Chondrocyte (in vitro differentiated cells): ENCODE data around the gene DPP10. TPM values are rescaled to one million over a fixed set of nuclear protein-coding genes. Genes with fewer than 3 reads are reported as not detected.

Experiments
- DNase-seq: peaks from one replicate; pipeline ENCODE4 v3.0.0; 2021; ENCODE audit warnings: mixed read lengths, low spot score
- H3K27ac Mint-ChIP-seq: one replicate; pipeline ENCODE4 v1.8.0; 2021; ENCODE audit warnings: mild to moderate bottlenecking, moderate library complexity, mixed read lengths; ENCODE audit not compliant: unreplicated experiment
- H3K27me3 Mint-ChIP-seq: 2 replicates; pipeline ENCODE4 v1.8.0; 2021; ENCODE audit warnings: low read depth, mixed read lengths
- H3K36me3 Mint-ChIP-seq: 2 replicates; pipeline ENCODE4 v1.8.0; 2021; ENCODE audit warnings: low read depth, mixed read lengths
- H3K4me1 Mint-ChIP-seq: 2 replicates; pipeline ENCODE4 v1.8.0; 2021; ENCODE audit warnings: low read depth, mild to moderate bottlenecking, mixed read lengths
- H3K4me3 Mint-ChIP-seq: one replicate; pipeline ENCODE4 v1.8.0; 2021; ENCODE audit warnings: mild to moderate bottlenecking, moderate library complexity, mixed read lengths; ENCODE audit not compliant: unreplicated experiment
- H3K9me3 Mint-ChIP-seq: 2 replicates; pipeline ENCODE4 v1.8.0; 2021; ENCODE audit warnings: low read depth, mixed read lengths
- total RNA-seq: library from RNA; stranded (reverse); gene quantifications from 3 replicates; pipeline ENCODE4 v1.2.1, GENCODE V29; 2021
- TF ChIP-seq, protein P1 (sequence below): fragments of 200-600 bp; sonication (generic); IDR thresholded peaks from 2 replicates; pipeline ENCODE4 v1.5.0; 2021; ENCODE audit warnings: antibody characterized with exemption, mild to moderate bottlenecking, moderate library complexity

The DPP10 gene
- total RNA-seq, 1 donor from 2014 or later = not detected

DNA sequence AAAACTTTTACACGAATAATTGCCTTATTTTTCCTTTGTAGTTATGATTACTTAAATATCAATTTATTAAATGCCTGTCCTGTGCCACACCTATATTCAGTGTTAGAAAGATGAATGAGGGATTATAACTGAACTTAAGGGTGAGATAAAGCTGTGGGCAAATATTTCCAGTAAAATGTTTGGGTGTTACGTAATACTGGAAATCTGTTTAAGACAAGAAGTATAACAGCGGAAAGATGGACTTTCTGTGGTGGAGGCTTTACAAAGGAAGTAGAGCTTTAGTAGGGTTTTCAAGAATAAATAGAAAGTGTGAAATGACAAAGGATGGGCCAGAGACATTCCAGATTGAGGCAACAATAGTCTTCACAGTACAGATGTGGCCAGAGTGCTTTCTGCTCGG is 927.0 kb downstream of the DPP10 start:
- H3K27me3 Mint-ChIP-seq = no peaks in the 10 kb centered on the region
- peaks cover 41% of the 10 kb centered on the region for H3K9me3 Mint-ChIP-seq
- no peak overlapping the region for H3K27ac Mint-ChIP-seq
- DNase-seq = no peak
- H3K36me3 Mint-ChIP-seq = no peaks in the 10 kb centered on the region
- TF ChIP-seq, protein P1, sequence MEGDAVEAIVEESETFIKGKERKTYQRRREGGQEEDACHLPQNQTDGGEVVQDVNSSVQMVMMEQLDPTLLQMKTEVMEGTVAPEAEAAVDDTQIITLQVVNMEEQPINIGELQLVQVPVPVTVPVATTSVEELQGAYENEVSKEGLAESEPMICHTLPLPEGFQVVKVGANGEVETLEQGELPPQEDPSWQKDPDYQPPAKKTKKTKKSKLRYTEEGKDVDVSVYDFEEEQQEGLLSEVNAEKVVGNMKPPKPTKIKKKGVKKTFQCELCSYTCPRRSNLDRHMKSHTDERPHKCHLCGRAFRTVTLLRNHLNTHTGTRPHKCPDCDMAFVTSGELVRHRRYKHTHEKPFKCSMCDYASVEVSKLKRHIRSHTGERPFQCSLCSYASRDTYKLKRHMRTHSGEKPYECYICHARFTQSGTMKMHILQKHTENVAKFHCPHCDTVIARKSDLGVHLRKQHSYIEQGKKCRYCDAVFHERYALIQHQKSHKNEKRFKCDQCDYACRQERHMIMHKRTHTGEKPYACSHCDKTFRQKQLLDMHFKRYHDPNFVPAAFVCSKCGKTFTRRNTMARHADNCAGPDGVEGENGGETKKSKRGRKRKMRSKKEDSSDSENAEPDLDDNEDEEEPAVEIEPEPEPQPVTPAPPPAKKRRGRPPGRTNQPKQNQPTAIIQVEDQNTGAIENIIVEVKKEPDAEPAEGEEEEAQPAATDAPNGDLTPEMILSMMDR = no peak
- H3K4me1 Mint-ChIP-seq = no peaks in the 10 kb centered on the region
- no peak overlapping the region for H3K4me3 Mint-ChIP-seq

- no peaks in the 10 kb centered on the region for H3K36me3 Mint-ChIP-seq
- TF ChIP-seq, protein P1 = no peak
- no peak overlapping the region for H3K27ac Mint-ChIP-seq
- H3K9me3 Mint-ChIP-seq = peaks cover 43% of the 10 kb centered on the region
- no peaks in the 10 kb centered on the region for H3K27me3 Mint-ChIP-seq
- no peaks in the 10 kb centered on the region for H3K4me1 Mint-ChIP-seq
- no peak for DNase-seq
- H3K4me3 Mint-ChIP-seq = no peak overlapping the region
Measured at GRCh38 chr2:115374981-115375380, 932.5 kb downstream of the DPP10 start.

GRCh38 chr2:115384399-115384798 is 942.0 kb downstream of the DPP10 start:
- DNase-seq = no peak
- H3K4me3 Mint-ChIP-seq = no peak overlapping the region
- H3K27me3 Mint-ChIP-seq = no peaks in the 10 kb centered on the region
- H3K4me1 Mint-ChIP-seq = no peaks in the 10 kb centered on the region
- TF ChIP-seq, protein P1 = no peak
- H3K27ac Mint-ChIP-seq = no peak overlapping the region
- H3K36me3 Mint-ChIP-seq = no peaks in the 10 kb centered on the region
- peaks cover 40% of the 10 kb centered on the region for H3K9me3 Mint-ChIP-seq

- Mint-ChIP-seq H3K36me3 (no peaks in the 10 kb centered on the region), H3K9me3 (peaks cover 25% of the 10 kb centered on the region), H3K27ac (no peak overlapping the region), H3K4me1 (no peaks in the 10 kb centered on the region), H3K4me3 (no peak overlapping the region), H3K27me3 (no peaks in the 10 kb centered on the region)
- DNase-seq = no peak
- TF ChIP-seq, protein P1 = no peak
Measured at GRCh38 chr2:115386465-115386864, 944.0 kb downstream of the DPP10 start.

DNA sequence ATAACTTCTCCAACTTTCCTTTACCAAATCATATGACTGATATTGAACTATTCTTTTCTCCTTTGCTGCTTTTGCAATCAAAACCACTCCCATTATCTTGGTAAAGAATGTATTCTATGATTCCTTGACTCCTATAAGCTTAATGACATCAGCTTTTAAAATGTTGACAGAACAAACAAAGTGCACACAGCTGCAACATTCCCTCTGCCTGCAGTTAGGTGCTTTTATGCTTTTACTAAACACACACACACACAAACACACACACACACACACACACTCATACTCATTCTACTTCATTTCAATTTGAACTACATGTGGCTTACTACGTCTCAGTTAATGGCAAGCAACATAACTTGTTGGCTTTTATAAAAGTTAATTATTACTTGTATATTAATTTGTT is 946.6 kb downstream of the DPP10 start:
- TF ChIP-seq, protein P1 = no peak
- no peak for DNase-seq
- H3K36me3 Mint-ChIP-seq = no peaks in the 10 kb centered on the region

More for the DNA sequence above, 946.6 kb downstream of the DPP10 start:
- Mint-ChIP-seq H3K27ac (no peak overlapping the region), H3K4me3 (no peak overlapping the region), H3K27me3 (no peaks in the 10 kb centered on the region), H3K9me3 (peaks cover 15% of the 10 kb centered on the region), H3K4me1 (no peaks in the 10 kb centered on the region)
